Naive thymus-derived CD4-positive, alpha-beta T cell (primary cell): ENCODE data around the gene CPA5. TPM values are rescaled to one million over a fixed set of nuclear protein-coding genes. Genes with fewer than 3 reads are reported as not detected.
A peak's percentile ranks its signal among the peaks of the same experiment; 100 is the strongest.

Experiments
- ATAC-seq: fragments of 150-1000 bp; cut with Tn5 transposase; 2 replicates; pipeline ENCODE4 v1.10.0; 2021; ENCODE audit warnings: mild to moderate bottlenecking, moderate library complexity
- CTCF ChIA-PET: fragments of 350-600 bp; sonication (Branson Sonifier 250); formaldehyde crosslinking; loops from one replicate; lab custom pipeline; 2021; ENCODE audit warnings: antibody characterized with exemption; lab: Charles Lee
- POLR2A ChIA-PET: fragments of 350-600 bp; sonication (Branson Sonifier 250); formaldehyde crosslinking; loops from one replicate; lab custom pipeline; 2021; ENCODE audit warnings: antibody characterized with exemption, inconsistent platforms; lab: Charles Lee
- DNase-seq, 9 donors: peaks; one replicate each; pipeline versions ENCODE4 v3.0.0 to v3.0.0-alpha.2; 2020 to 2022; ENCODE audit warnings: mixed read lengths in 1 of 9
- H3K27ac ChIP-seq: one replicate; pipeline ENCODE4 v1.7.0; 2013; ENCODE audit warnings: mild to moderate bottlenecking, low read depth, low read length, moderate library complexity
- H3K27me3 ChIP-seq, 2 donors: one replicate each; pipeline ENCODE4 v1.7.0; 2013; ENCODE audit warnings: low read length in 2 of 2, mild to moderate bottlenecking in 2 of 2, moderate library complexity in 2 of 2; ENCODE audit not compliant: control insufficient read depth in 2 of 2, insufficient read depth in 2 of 2
- H3K36me3 ChIP-seq, 3 experiments: 1 replicate in 2 of 3; 2 replicates in 1 of 3; pipeline ENCODE4 v1.7.0; 2013; ENCODE audit warnings: low read length in 3 of 3, mild to moderate bottlenecking in 3 of 3, moderate library complexity in 1 of 3; ENCODE audit not compliant: insufficient read depth in 3 of 3, control insufficient read depth in 2 of 3
- H3K4me1 ChIP-seq, 2 donors: one replicate each; pipeline ENCODE4 v1.7.0; 2013; ENCODE audit warnings: low read length in 2 of 2, mild to moderate bottlenecking in 2 of 2, moderate library complexity in 1 of 2; ENCODE audit not compliant: control insufficient read depth in 2 of 2, insufficient read depth in 2 of 2
- H3K4me3 ChIP-seq: 2 replicates; pipeline ENCODE4 v1.7.0; 2013; ENCODE audit warnings: mild to moderate bottlenecking, low read length
- H3K9me3 ChIP-seq, 3 experiments: 1 replicate in 2 of 3; 2 replicates in 1 of 3; pipeline ENCODE4 v1.7.0; 2013; ENCODE audit warnings: low read length in 3 of 3; ENCODE audit not compliant: control insufficient read depth in 2 of 3
- H3K27ac Mint-ChIP-seq, 9 donors: one replicate each; pipeline ENCODE4 v1.8.0; 2020 to 2022; ENCODE audit warnings: mixed read lengths in 9 of 9, mild to moderate bottlenecking in 8 of 9, moderate library complexity in 5 of 9, inconsistent platforms in 2 of 9
- H3K27me3 Mint-ChIP-seq, 5 donors: one replicate each; pipeline ENCODE4 v1.8.0; 2021 to 2022; ENCODE audit warnings: mixed read lengths in 5 of 5, mild to moderate bottlenecking in 1 of 5
- H3K36me3 Mint-ChIP-seq, 5 donors: one replicate each; pipeline ENCODE4 v1.8.0; 2020 to 2022; ENCODE audit warnings: mixed read lengths in 5 of 5, mild to moderate bottlenecking in 3 of 5, inconsistent platforms in 1 of 5
- H3K4me1 Mint-ChIP-seq, 7 donors: one replicate each; pipeline ENCODE4 v1.8.0; 2020 to 2022; ENCODE audit warnings: mixed read lengths in 7 of 7, mild to moderate bottlenecking in 3 of 7, inconsistent platforms in 1 of 7
- H3K4me3 Mint-ChIP-seq, 10 donors: one replicate each; pipeline ENCODE4 v1.8.0; 2020 to 2022; ENCODE audit warnings: mild to moderate bottlenecking in 10 of 10, mixed read lengths in 10 of 10, moderate library complexity in 6 of 10, inconsistent platforms in 2 of 10
- H3K9me3 Mint-ChIP-seq, 11 donors: one replicate each; pipeline ENCODE4 v1.8.0; 2020 to 2022; ENCODE audit warnings: mixed read lengths in 11 of 11, mild to moderate bottlenecking in 4 of 11, inconsistent platforms in 1 of 11, moderate library complexity in 1 of 11
- intact Hi-C, 2 donors: fragments of 100-400 bp; cut with micrococcal nuclease; formaldehyde crosslinking; loops; one replicate each; pipeline ENCODE4 v1.15.1; 2023
- polyA plus RNA-seq, 2 donors: library from polyadenylated mRNA; unstranded; fragments of 300-500 nt; fragmentation: Illumina TruSeq; gene quantifications; one replicate each; pipeline ENCODE4 v1.2.3, GENCODE V29; 2021
- total RNA-seq, 6 experiments: library from RNA in 5 of 6; stranded (reverse) in 5 of 6; gene quantifications; 1 replicate in 5 of 6; 2 replicates in 1 of 6; pipeline ENCODE4 v1.2.3 and lab custom pipeline; 2021 to 2026

CPA5 gene
- total and polyA plus RNA-seq, 7 experiments from 2014 or later: 0.77 to 7.9 (median 3.9) TPM; not detected in 2

- no peak for ATAC-seq
- no peaks in the 10 kb centered on the region for H3K27me3 Mint-ChIP-seq
These were observed 34.9 kb downstream of the CPA5 start for GRCh38 chr7:130379532-130379920.

GRCh38 chr7:130379921-130380860, 35.6 kb downstream of the CPA5 start, which contains the start of gene CPA1:
Gene CPA1 (plus strand): TSS chr7:130380494. CDS start chr7:130380521, 27 bp downstream.
- Mint-ChIP-seq H3K9me3 (peaks cover 0 to 22% (median 9%) of the 10 kb centered on the region in 11 donors), H3K4me3 (no peak within 1 kb of the TSS), H3K27me3 (no peaks in the 10 kb centered on the region), H3K36me3 (peaks cover 3 to 8% (median 7%) of the 10 kb centered on the region in 5 donors), H3K4me1 (peaks cover 0 to 2% (median 0%) of the 10 kb centered on the region in 7 donors), H3K27ac (peak within 1 kb of the TSS in 1 of 9 donors; percentile 25)
- no peak for ATAC-seq
- no peak for DNase-seq
- Histone ChIP-seq H3K36me3 (no peaks in the 10 kb centered on the region), H3K27ac (no peak within 1 kb of the TSS), H3K4me1 (no peaks in the 10 kb centered on the region), H3K4me3 (no peak within 1 kb of the TSS), H3K27me3 (no peaks in the 10 kb centered on the region), H3K9me3 (peaks cover 0 to 4% (median 0%) of the 10 kb centered on the region in 3 experiments)
- intact Hi-C loops: no loop called here
- ChIA-PET POLR2A (no interaction called here), CTCF (no interaction called here)

More at GRCh38 chr7:130379532-130379920, 34.9 kb downstream of the CPA5 start:
- H3K27ac ChIP-seq: no peak overlapping the region
- peaks cover 3 to 8% (median 7%) of the 10 kb centered on the region in 5 donors for H3K36me3 Mint-ChIP-seq
- no peak overlapping the region for H3K4me3 Mint-ChIP-seq
- POLR2A ChIA-PET: no interaction called here
- no peak overlapping the region for H3K4me3 ChIP-seq
- peaks cover 0 to 22% (median 9%) of the 10 kb centered on the region in 11 donors for H3K9me3 Mint-ChIP-seq
- peaks cover 0 to 2% (median 0%) of the 10 kb centered on the region in 7 donors for H3K4me1 Mint-ChIP-seq
- DNase-seq: no peak
- no peak overlapping the region for H3K27ac Mint-ChIP-seq
- intact Hi-C loops: no loop called here
- H3K36me3 ChIP-seq: no peaks in the 10 kb centered on the region
- CTCF ChIA-PET: no interaction called here
- peaks cover 0 to 4% (median 0%) of the 10 kb centered on the region in 3 experiments for H3K9me3 ChIP-seq
- H3K27me3 ChIP-seq: no peaks in the 10 kb centered on the region
- H3K4me1 ChIP-seq: no peaks in the 10 kb centered on the region

- Mint-ChIP-seq H3K27ac (peak overlapping the region in 1 of 9 donors; percentile 25), H3K36me3 (peaks cover 3 to 8% (median 7%) of the 10 kb centered on the region in 5 donors), H3K9me3 (peaks cover 0 to 18% (median 8%) of the 10 kb centered on the region in 11 donors), H3K4me3 (no peak overlapping the region), H3K27me3 (no peaks in the 10 kb centered on the region), H3K4me1 (peaks cover 0 to 2% (median 0%) of the 10 kb centered on the region in 7 donors)
- Histone ChIP-seq H3K9me3 (peaks cover 0 to 4% (median 0%) of the 10 kb centered on the region in 3 experiments), H3K27ac (no peak overlapping the region), H3K4me3 (no peak overlapping the region), H3K4me1 (no peaks in the 10 kb centered on the region), H3K36me3 (no peaks in the 10 kb centered on the region), H3K27me3 (no peaks in the 10 kb centered on the region)
- no peak for ATAC-seq
- ChIA-PET POLR2A (no interaction called here), CTCF (no interaction called here)
- DNase-seq: no peak
- intact Hi-C loops: no loop called here
These were observed 36.3 kb downstream of the CPA5 start for GRCh38 chr7:130380861-130381455.

GRCh38 chr7:130381468-130382312, 37.1 kb downstream of the CPA5 start:
- H3K27ac Mint-ChIP-seq: no peak overlapping the region
- peaks cover 0 to 11% (median 2%) of the 10 kb centered on the region in 11 donors for H3K9me3 Mint-ChIP-seq
- peaks cover 0 to 5% (median 0%) of the 10 kb centered on the region in 7 donors for H3K4me1 Mint-ChIP-seq
- H3K27me3 Mint-ChIP-seq: no peaks in the 10 kb centered on the region
- ATAC-seq: no peak
- POLR2A ChIA-PET: no interaction called here
- DNase-seq: no peak
- intact Hi-C loops: no loop called here
- Histone ChIP-seq H3K4me3 (no peak overlapping the region), H3K36me3 (no peaks in the 10 kb centered on the region), H3K4me1 (no peaks in the 10 kb centered on the region), H3K27me3 (no peaks in the 10 kb centered on the region), H3K9me3 (peaks cover 0 to 4% (median 0%) of the 10 kb centered on the region in 3 experiments), H3K27ac (no peak overlapping the region)
- H3K36me3 Mint-ChIP-seq: peaks cover 0 to 3% (median 1%) of the 10 kb centered on the region in 5 donors
- CTCF ChIA-PET: no interaction called here
- no peak overlapping the region for H3K4me3 Mint-ChIP-seq

- peak overlapping the region in 1 of 9 donors; percentile 14 for H3K27ac Mint-ChIP-seq
- DNase-seq (no peak), ATAC-seq (no peak)
- Histone ChIP-seq H3K36me3 (no peaks in the 10 kb centered on the region), H3K4me3 (no peak overlapping the region), H3K4me1 (no peaks in the 10 kb centered on the region), H3K27ac (no peak overlapping the region), H3K9me3 (no peaks in the 10 kb centered on the region), H3K27me3 (no peaks in the 10 kb centered on the region)
- H3K27me3 Mint-ChIP-seq: no peaks in the 10 kb centered on the region
- peaks cover 0 to 3% (median 0%) of the 10 kb centered on the region in 11 donors for H3K9me3 Mint-ChIP-seq
- intact Hi-C loops: no loop called here
- CTCF ChIA-PET: no interaction called here
- POLR2A ChIA-PET: no interaction called here
- no peaks in the 10 kb centered on the region for H3K36me3 Mint-ChIP-seq
- H3K4me3 Mint-ChIP-seq: no peak overlapping the region
- peaks cover 0 to 5% (median 0%) of the 10 kb centered on the region in 7 donors for H3K4me1 Mint-ChIP-seq
These were observed 38.8 kb downstream of the CPA5 start for GRCh38 chr7:130383187-130383980.
